HepG2 (cell line): ENCODE measurements around the gene ADAT3. TPM values are rescaled to one million over a fixed set of nuclear protein-coding genes. Genes with fewer than 3 reads are reported as not detected.

Experiments used
- MED8 ChIP-seq: sonication (generic); formaldehyde crosslinking; IDR thresholded peaks from 2 replicates; pipeline ENCODE4 v1.8.1; 2023; ENCODE audit warnings: mild to moderate bottlenecking, missing genetic modification reagents; ENCODE audit not compliant: insufficient replicate concordance
- PAX8 ChIP-seq: sonication (generic); formaldehyde crosslinking; IDR thresholded peaks from 2 replicates; pipeline ENCODE4 v1.8.0; 2022; ENCODE audit warnings: mild to moderate bottlenecking, missing genetic modification reagents, borderline replicate concordance
- ZNF282 ChIP-seq: fragments of 450-650 bp; IDR thresholded peaks from 2 replicates; pipeline ENCODE4 v1.6.1; 2018; ENCODE audit not compliant: partially characterized antibody
- ZNF350 ChIP-seq: sonication (generic); formaldehyde crosslinking; IDR thresholded peaks from 2 replicates; pipeline ENCODE4 v1.4.0; 2020; ENCODE audit warnings: mild to moderate bottlenecking, low read depth, missing genetic modification reagents, borderline replicate concordance
- ZNF788 ChIP-seq: sonication (generic); formaldehyde crosslinking; IDR thresholded peaks from 2 replicates; pipeline ENCODE4 v1.5.0; 2020; ENCODE audit warnings: mild to moderate bottlenecking, missing genetic modification reagents, borderline replicate concordance
- ZNF816 ChIP-seq: sonication (generic); formaldehyde crosslinking; IDR thresholded peaks from 2 replicates; pipeline ENCODE4 v1.8.0; 2022; ENCODE audit warnings: missing genetic modification reagents, mild to moderate bottlenecking, borderline replicate concordance
- polyA plus RNA-seq, 8 experiments: library from polyadenylated mRNA; depleted of rRNA in 3 of 8; stranded (reverse) in 7 of 8; unstranded in 1 of 8; fragments of >200 nt; fragmentation: Illumina TruSeq in 4 of 8; extraction: Trizol in 4 of 8; gene quantifications; 2 replicates each; pipeline versions ENCODE4 v1.2.1 to v1.2.3, GENCODE V29; 2011 to 2016; ENCODE audit warnings: low read depth in 4 of 8, missing spikeins in 1 of 8, mixed read lengths in 1 of 8; ENCODE audit not compliant: insufficient read depth in 1 of 8
- total RNA-seq, 5 experiments: library from RNA; depleted of rRNA; stranded (reverse); fragments of >200 nt; fragmentation: Illumina TruSeq; extraction: Trizol; gene quantifications; 2 replicates each; pipeline ENCODE4 v1.2.3, GENCODE V29; 2016; ENCODE audit warnings: low read depth in 1 of 5
- TF ChIP-seq, protein P1 (sequence below): IDR thresholded peaks from 2 replicates; pipeline ENCODE4 v1.6.1; 2018; ENCODE audit warnings: missing genetic modification reagents, mild to moderate bottlenecking, missing compliant biosample characterization
- TF ChIP-seq, protein P2 (sequence below): sonication (generic); formaldehyde crosslinking; IDR thresholded peaks from 2 replicates; pipeline ENCODE4; 2020; ENCODE audit warnings: missing genetic modification reagents, mild to moderate bottlenecking, borderline replicate concordance
- TF ChIP-seq, protein P3 (sequence below): sonication (generic); formaldehyde crosslinking; IDR thresholded peaks from 2 replicates; pipeline ENCODE4 v1.4.0; 2020; ENCODE audit warnings: mild to moderate bottlenecking, missing genetic modification reagents
- TF ChIP-seq, protein P4 (sequence below): IDR thresholded peaks from 2 replicates; pipeline ENCODE4 v1.6.1; 2018; ENCODE audit warnings: missing genetic modification reagents

Gene ADAT3
- total and polyA plus RNA-seq, 2 of the 13 experiments (the other 11 are each of a cell fraction or from before 2014, with no cell fraction given): 0.95 to 3.5 TPM

DNA sequence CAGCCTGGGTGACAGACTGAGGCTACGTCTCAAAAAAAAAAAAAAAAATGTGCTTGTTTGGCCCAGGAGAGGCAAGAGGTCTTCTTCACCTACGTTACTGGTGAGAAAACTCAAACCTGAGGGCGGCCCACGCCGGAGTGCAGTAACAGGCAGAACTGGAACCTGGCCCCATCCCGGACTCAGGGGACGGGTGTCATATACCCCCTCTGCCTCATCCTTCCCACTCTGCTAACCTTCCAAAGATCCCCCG lies 414 bp upstream of the ADAT3 start (continued):
- TF ChIP-seq, protein P1, sequence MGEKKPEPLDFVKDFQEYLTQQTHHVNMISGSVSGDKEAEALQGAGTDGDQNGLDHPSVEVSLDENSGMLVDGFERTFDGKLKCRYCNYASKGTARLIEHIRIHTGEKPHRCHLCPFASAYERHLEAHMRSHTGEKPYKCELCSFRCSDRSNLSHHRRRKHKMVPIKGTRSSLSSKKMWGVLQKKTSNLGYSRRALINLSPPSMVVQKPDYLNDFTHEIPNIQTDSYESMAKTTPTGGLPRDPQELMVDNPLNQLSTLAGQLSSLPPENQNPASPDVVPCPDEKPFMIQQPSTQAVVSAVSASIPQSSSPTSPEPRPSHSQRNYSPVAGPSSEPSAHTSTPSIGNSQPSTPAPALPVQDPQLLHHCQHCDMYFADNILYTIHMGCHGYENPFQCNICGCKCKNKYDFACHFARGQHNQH: peak; percentile 31; the same call in 1 of the 2 replicates
- TF ChIP-seq, protein P2, sequence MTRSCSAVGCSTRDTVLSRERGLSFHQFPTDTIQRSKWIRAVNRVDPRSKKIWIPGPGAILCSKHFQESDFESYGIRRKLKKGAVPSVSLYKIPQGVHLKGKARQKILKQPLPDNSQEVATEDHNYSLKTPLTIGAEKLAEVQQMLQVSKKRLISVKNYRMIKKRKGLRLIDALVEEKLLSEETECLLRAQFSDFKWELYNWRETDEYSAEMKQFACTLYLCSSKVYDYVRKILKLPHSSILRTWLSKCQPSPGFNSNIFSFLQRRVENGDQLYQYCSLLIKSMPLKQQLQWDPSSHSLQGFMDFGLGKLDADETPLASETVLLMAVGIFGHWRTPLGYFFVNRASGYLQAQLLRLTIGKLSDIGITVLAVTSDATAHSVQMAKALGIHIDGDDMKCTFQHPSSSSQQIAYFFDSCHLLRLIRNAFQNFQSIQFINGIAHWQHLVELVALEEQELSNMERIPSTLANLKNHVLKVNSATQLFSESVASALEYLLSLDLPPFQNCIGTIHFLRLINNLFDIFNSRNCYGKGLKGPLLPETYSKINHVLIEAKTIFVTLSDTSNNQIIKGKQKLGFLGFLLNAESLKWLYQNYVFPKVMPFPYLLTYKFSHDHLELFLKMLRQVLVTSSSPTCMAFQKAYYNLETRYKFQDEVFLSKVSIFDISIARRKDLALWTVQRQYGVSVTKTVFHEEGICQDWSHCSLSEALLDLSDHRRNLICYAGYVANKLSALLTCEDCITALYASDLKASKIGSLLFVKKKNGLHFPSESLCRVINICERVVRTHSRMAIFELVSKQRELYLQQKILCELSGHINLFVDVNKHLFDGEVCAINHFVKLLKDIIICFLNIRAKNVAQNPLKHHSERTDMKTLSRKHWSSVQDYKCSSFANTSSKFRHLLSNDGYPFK (CRISPR knock-in tag): no peak
- TF ChIP-seq, protein P3, sequence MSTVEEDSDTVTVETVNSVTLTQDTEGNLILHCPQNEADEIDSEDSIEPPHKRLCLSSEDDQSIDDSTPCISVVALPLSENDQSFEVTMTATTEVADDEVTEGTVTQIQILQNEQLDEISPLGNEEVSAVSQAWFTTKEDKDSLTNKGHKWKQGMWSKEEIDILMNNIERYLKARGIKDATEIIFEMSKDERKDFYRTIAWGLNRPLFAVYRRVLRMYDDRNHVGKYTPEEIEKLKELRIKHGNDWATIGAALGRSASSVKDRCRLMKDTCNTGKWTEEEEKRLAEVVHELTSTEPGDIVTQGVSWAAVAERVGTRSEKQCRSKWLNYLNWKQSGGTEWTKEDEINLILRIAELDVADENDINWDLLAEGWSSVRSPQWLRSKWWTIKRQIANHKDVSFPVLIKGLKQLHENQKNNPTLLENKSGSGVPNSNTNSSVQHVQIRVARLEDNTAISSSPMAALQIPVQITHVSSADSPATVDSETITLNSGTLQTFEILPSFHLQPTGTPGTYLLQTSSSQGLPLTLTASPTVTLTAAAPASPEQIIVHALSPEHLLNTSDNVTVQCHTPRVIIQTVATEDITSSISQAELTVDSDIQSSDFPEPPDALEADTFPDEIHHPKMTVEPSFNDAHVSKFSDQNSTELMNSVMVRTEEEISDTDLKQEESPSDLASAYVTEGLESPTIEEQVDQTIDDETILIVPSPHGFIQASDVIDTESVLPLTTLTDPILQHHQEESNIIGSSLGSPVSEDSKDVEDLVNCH (CRISPR knock-in tag): no peak
- 0 out of 2 replicates have a peak, but pooled peaks have one; percentile 35 for TF ChIP-seq ZNF350 (CRISPR knock-in tag)
- no peak for TF ChIP-seq ZNF788 (CRISPR knock-in tag)
- no peak for TF ChIP-seq PAX8
- TF ChIP-seq ZNF282: no peak
- TF ChIP-seq ZNF816 (CRISPR knock-in tag): no peak
- TF ChIP-seq MED8 (CRISPR knock-in tag): peak; percentile 7
- TF ChIP-seq, protein P4, sequence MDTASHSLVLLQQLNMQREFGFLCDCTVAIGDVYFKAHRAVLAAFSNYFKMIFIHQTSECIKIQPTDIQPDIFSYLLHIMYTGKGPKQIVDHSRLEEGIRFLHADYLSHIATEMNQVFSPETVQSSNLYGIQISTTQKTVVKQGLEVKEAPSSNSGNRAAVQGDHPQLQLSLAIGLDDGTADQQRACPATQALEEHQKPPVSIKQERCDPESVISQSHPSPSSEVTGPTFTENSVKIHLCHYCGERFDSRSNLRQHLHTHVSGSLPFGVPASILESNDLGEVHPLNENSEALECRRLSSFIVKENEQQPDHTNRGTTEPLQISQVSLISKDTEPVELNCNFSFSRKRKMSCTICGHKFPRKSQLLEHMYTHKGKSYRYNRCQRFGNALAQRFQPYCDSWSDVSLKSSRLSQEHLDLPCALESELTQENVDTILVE: no peak
